GM18507 (cell line): ENCODE data around the gene GPC5.
A peak's percentile ranks its signal among the peaks of the same experiment; 100 is the strongest.
"Not testable (repeated sequence)": the region's sequence is repeated elsewhere in the genome, so short reads cannot be mapped to it uniquely, and the experiment has no call there.

ENCODE experiments used
- DNase-seq: peaks from one replicate; pipeline ENCODE4 v3.0.0; 2011; ENCODE audit warnings: low read depth; ENCODE audit not compliant: insufficient read length; ENCODE audit errors: extremely low spot score
- FAIRE-seq: peaks from 2 replicates; lab custom pipeline; 2011; peaks lifted over from hg19 to GRCh38; lab: Jason Lieb, UNC

The GPC5 gene

DNA sequence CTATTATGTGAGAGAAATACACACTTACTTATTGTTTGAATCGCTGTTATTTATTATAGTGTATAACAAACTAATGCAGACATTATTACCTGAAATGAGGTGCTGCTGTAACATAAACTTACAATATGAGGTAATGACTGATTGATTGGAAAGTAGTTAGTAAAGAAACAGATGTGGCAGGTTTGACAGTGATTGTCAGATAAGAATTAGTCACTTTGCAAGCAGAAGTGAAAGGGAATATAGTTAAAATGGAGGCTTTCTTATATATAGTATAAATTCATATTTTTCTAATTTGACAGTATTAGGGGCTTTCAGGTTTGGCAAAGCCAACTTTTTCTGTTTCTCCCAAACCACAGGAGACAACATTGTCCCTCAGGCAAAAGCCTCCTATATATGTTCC lies 30.3 kb upstream of the GPC5 start:
- no peak for FAIRE-seq

GRCh38 chr13:91368676-91369440 lies 29.6 kb upstream of the GPC5 start:
- FAIRE-seq (no peak), DNase-seq (no peak)

More for the DNA sequence above, 30.3 kb upstream of the GPC5 start:
- DNase-seq = no peak

- FAIRE-seq = no peak
- no peak for DNase-seq
Observed at GRCh38 chr13:91369441-91369831, 29.0 kb upstream of the GPC5 start.

- no peak for FAIRE-seq
- no peak for DNase-seq
Observed at GRCh38 chr13:91370501-91370900, 27.9 kb upstream of the GPC5 start.

- DNase-seq (no peak), FAIRE-seq (no peak)
Observed at GRCh38 chr13:91372911-91373310, 25.5 kb upstream of the GPC5 start.

DNA sequence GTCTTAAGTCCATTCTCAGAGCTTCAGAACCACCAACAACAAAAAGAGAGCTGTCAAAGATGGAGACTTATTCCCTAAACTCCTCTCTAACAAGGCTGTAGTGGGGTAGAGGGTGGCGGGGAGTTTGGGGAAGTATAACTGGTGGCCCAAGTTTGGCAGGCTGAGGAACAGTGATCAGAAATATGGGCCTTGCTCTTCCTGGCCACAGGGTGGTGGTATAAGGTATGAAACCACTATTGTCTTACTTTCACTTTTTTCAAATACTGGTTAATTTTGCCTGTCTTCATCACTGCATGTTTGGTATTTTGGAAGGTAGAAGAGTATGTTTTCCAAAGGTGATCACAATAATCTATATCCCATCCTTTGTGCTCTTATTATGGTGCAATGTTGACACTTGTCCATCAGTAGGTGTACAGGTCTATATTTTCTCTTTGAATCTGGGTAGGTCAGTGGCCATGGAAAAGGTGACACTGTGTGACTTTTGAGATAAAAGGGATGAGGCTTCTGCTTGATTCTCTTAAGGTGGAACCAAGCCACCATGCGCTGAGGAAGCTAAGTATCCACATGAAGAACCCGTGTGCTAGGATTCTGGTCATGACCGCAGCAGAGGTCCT lies 23.2 kb upstream of the GPC5 start:
- DNase-seq = peak; percentile 23
- FAIRE-seq = peak; percentile 84

- FAIRE-seq = no peak
- DNase-seq = no peak
Observed at GRCh38 chr13:91381371-91381770, 17.1 kb upstream of the GPC5 start.

- DNase-seq (no peak), FAIRE-seq (no peak)
Observed at GRCh38 chr13:91383836-91384235, 14.6 kb upstream of the GPC5 start.

DNA sequence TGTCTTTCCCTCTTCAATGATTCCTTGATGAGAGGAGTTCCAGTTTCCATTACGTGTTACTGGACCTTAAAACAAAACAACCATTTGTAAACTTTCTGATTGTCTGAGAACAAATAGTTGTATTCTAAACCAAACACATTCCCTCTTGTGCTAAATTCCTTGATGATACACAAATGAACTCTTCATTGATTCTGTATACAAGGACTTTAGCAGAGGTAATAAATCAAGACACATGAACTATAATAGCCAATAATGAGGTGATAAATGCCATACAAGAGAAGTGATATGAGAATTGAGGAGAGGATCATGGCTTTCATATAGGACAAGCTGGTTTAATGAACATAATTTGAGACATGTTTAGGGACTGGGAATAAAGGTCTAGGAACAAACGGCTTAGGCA lies 13.5 kb upstream of the GPC5 start:
- FAIRE-seq = no peak
- DNase-seq = no peak

- no peak for FAIRE-seq
- DNase-seq = no peak
Observed at GRCh38 chr13:91389186-91389585, 9.2 kb upstream of the GPC5 start.

DNA sequence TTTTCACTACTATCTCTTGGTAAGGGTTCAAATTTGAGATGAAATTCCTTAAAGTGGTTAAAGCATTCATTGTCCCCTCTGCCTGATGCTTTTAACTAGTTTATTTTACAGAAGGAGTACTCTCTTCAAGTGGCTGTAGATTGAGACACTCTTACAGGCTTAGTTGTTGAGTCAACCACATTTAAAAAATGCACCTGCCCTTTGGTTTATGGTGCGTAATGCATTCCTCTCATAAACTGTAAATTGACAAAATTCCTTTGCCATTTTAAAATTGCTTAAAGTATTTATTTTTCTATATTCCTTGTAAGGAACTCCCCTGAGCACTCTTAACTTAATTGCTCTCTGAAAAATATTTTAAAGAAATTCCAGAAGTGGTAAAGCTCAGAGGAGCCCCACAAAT lies 826 bp upstream of the GPC5 start:
- FAIRE-seq = no peak

DNA sequence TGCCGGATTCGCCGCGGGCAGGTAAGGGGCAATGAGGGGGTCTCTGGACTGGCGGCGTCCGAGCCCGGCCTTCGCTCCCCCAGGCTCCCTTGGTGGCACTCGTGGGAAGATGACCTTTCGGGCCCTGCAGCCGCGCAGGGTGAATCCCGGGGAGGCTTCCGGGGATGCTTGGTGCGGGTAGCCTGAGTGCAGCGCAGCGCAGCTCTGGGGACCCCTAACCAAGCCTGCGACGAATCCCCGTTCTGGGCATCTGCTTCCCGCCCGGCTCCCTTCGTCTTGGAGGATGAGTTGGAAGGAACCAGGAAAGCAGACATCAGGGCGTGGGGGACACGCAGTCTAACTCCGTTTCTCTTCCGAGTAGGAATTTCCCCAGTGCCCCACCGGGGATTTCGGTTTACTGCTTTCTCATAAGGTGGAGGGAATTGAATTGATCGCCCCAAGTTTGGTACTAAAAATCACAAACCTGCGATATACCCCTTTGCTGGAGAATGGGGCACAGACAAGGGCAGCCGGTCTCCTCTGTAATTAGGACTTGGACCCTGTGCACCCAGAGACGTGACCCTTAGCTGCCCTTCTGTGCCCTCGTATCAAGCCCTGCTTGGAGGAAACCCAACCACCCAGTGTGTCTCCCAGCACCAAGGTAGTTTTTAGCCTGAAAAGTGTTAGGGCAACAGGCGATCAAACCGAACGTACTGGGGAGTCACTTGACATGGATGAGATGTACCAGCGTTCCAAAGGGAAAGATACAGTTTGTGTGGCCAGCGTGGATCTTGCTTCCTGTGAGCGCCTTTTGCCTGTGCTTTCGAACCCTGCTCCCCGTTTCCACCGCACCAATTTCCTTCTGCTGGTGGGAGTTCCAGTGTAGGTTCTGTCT lies 1.0 kb downstream of the GPC5 start:
- FAIRE-seq = no peak
- no peak for DNase-seq

More for the DNA sequence above, 826 bp upstream of the GPC5 start:
- DNase-seq = no peak

GRCh38 chr13:91400063-91400399 lies 1.6 kb downstream of the GPC5 start:
- FAIRE-seq = no peak

DNA sequence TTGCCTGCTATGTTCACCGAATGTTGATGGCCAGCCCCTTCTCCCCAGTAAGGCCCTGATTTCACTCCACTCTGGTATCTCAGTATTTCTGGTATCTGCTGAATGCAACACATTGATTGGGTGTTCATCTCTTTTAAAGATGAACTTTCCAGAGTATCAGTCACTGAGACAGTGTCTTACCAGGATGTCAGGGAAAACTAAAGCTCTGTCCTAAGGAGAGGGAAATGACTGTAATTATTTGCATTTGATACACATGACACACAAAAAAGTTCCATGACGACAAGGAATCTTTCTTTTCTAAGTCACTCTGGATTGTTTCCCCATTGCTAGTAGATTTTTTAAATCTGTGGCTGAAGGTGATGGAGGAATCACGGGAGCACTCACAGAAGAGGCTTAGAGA lies 2.2 kb downstream of the GPC5 start:
- DNase-seq = no peak
- FAIRE-seq = no peak

More at GRCh38 chr13:91400063-91400399, 1.6 kb downstream of the GPC5 start:
- no peak for DNase-seq

- DNase-seq = no peak
- FAIRE-seq = no peak
Observed at GRCh38 chr13:91401920-91402319, 3.5 kb downstream of the GPC5 start.

GRCh38 chr13:91405240-91405639 lies 6.8 kb downstream of the GPC5 start:
- FAIRE-seq (peak; percentile 83), DNase-seq (no peak)

GRCh38 chr13:91406619-91407018 lies 8.2 kb downstream of the GPC5 start:
- DNase-seq (no peak), FAIRE-seq (peak; percentile 85)

DNA sequence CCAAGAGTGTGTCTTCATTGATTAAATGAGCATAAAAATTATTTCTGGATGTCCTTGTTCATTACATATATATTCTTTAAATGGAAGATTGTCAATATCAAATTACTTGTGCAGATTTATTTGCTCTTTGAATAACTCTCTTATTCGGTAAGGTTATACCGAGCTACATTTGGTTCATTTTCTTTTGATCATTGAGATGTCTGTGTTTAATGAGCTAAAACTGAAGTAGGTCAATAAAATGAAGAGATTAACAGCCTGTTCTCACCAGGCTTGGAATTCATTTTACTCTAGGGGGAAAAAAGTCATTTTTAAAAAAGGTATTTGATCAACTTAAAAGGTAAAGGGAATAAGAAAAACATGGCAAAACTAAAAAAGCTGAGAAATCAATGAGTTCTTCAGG lies 10.6 kb downstream of the GPC5 start:
- DNase-seq (no peak), FAIRE-seq (no peak)

- DNase-seq, FAIRE-seq: not testable (repeated sequence)
Observed at GRCh38 chr13:91416579-91416978, 18.2 kb downstream of the GPC5 start.

- FAIRE-seq (no peak), DNase-seq (no peak)
Observed at GRCh38 chr13:91417660-91418325, 19.4 kb downstream of the GPC5 start.
